Activated B cell treated with CpG ODN at 0.5 μM for 24 hours (primary cell): ENCODE measurements around the gene FAM174A. TPM values are rescaled to one million over a fixed set of nuclear protein-coding genes. Genes with fewer than 3 reads are reported as not detected.

Experiments
- ATAC-seq: fragments of 200-7000 bp; cut with Tn5 transposase; one replicate; pipeline ENCODE4 v1.10.0; 2021; ENCODE audit warnings: low read depth, mild to moderate bottlenecking, moderate library complexity
- CTCF ChIA-PET: fragments of 350-600 bp; sonication (Branson Sonifier 250); formaldehyde crosslinking; loops from one replicate; lab custom pipeline; 2021; ENCODE audit warnings: antibody characterized with exemption; lab: Charles Lee
- POLR2A ChIA-PET: fragments of 350-600 bp; sonication (Branson Sonifier 250); formaldehyde crosslinking; loops from one replicate; lab custom pipeline; 2021; ENCODE audit warnings: antibody characterized with exemption; lab: Charles Lee
- DNase-seq: peaks from one replicate; pipeline ENCODE4 v3.0.0; 2022
- H3K27ac Mint-ChIP-seq: one replicate; pipeline ENCODE4 v1.8.0; 2020; ENCODE audit warnings: mixed read lengths
- H3K27me3 Mint-ChIP-seq: one replicate; pipeline ENCODE4 v1.8.0; 2021; ENCODE audit warnings: mixed read lengths
- H3K36me3 Mint-ChIP-seq: one replicate; pipeline ENCODE4 v1.8.0; 2021; ENCODE audit warnings: low read depth, mixed read lengths
- H3K4me1 Mint-ChIP-seq: one replicate; pipeline ENCODE4 v1.8.0; 2021; ENCODE audit warnings: mixed read lengths
- H3K4me3 Mint-ChIP-seq: one replicate; pipeline ENCODE4 v1.8.0; 2020; ENCODE audit warnings: mild to moderate bottlenecking, mixed read lengths
- H3K9me3 Mint-ChIP-seq: one replicate; pipeline ENCODE4 v1.8.0; 2020; ENCODE audit warnings: mixed read lengths
- intact Hi-C: fragments of 100-400 bp; cut with micrococcal nuclease; formaldehyde crosslinking; loops from one replicate; pipeline ENCODE4 v1.15.1; 2024
- total RNA-seq: library from RNA; stranded (reverse); gene quantifications from 2 replicates; pipeline ENCODE4 v1.2.3, GENCODE V29; 2022
- TF ChIP-seq, protein P1 (sequence below): fragments of 200-600 bp; IDR thresholded peaks from one replicate; pipeline ENCODE4 v1.8.0; 2022; ENCODE audit warnings: antibody characterized with exemption, mild to moderate bottlenecking

The FAM174A gene
- total RNA-seq, 1 donor from 2014 or later = 5.2 TPM

DNA sequence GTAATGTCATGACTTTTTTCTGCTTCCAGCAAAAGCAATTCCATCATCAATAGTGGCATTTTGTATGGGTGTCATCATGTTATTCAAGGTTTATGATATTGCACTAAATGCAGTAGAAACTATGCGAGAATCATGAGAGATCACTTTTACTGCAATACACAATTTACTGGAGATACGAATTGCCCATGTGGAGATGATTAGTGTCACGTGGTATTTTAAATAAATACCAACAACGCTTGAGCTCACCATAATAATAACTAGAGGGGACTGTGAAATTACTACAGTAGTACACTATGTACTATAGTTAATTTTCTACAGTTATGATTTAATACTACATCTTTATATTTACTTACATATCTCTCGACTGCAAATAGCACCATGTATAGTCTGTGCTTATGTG is 49.7 kb downstream of the FAM174A start:
- peaks cover 19% of the 10 kb centered on the region for H3K36me3 Mint-ChIP-seq

DNA sequence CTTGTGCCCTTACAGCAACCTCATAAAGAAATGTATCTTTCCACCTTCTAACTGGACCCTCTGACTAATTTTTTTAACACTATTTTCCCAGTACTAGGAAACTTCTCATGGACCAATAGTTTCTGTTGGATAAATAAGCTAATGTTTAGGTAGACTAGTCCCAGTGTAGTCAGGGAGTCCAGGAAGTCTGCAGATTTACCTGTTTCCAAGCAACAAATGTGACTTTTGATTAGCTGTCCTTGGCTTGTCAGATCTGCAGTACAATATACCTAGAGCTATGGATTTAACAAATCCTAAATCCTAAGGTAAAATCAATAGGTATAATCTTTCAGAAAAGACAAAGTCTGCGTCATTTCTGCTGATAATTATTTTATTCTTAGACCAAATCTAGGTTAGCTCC is 55.7 kb downstream of the FAM174A start:
- no peak overlapping the region for H3K27ac Mint-ChIP-seq
- no peak for ATAC-seq
- intact Hi-C loops = no loop called here
- peaks cover 7% of the 10 kb centered on the region for H3K36me3 Mint-ChIP-seq
- H3K9me3 Mint-ChIP-seq = no peaks in the 10 kb centered on the region
- TF ChIP-seq, protein P1, sequence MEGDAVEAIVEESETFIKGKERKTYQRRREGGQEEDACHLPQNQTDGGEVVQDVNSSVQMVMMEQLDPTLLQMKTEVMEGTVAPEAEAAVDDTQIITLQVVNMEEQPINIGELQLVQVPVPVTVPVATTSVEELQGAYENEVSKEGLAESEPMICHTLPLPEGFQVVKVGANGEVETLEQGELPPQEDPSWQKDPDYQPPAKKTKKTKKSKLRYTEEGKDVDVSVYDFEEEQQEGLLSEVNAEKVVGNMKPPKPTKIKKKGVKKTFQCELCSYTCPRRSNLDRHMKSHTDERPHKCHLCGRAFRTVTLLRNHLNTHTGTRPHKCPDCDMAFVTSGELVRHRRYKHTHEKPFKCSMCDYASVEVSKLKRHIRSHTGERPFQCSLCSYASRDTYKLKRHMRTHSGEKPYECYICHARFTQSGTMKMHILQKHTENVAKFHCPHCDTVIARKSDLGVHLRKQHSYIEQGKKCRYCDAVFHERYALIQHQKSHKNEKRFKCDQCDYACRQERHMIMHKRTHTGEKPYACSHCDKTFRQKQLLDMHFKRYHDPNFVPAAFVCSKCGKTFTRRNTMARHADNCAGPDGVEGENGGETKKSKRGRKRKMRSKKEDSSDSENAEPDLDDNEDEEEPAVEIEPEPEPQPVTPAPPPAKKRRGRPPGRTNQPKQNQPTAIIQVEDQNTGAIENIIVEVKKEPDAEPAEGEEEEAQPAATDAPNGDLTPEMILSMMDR = no peak
- POLR2A ChIA-PET = no interaction called here
- no peak overlapping the region for H3K4me3 Mint-ChIP-seq
- no peaks in the 10 kb centered on the region for H3K4me1 Mint-ChIP-seq
- H3K27me3 Mint-ChIP-seq = no peaks in the 10 kb centered on the region
- DNase-seq = no peak
- CTCF ChIA-PET = no interaction called here

More for the DNA sequence above, 49.7 kb downstream of the FAM174A start:
- H3K9me3 Mint-ChIP-seq = no peaks in the 10 kb centered on the region
- no peak overlapping the region for H3K4me3 Mint-ChIP-seq
- H3K4me1 Mint-ChIP-seq = peaks cover 16% of the 10 kb centered on the region
- ChIA-PET CTCF (no interaction called here), POLR2A (no interaction called here)
- H3K27ac Mint-ChIP-seq = no peak overlapping the region
- TF ChIP-seq, protein P1 = no peak
- DNase-seq (no peak), ATAC-seq (no peak)
- intact Hi-C loops = loop anchor here (5.0 kb wide), 1 partner anchor 38 kb away; no protein-coding TSS in a partner anchor
- no peaks in the 10 kb centered on the region for H3K27me3 Mint-ChIP-seq

DNA sequence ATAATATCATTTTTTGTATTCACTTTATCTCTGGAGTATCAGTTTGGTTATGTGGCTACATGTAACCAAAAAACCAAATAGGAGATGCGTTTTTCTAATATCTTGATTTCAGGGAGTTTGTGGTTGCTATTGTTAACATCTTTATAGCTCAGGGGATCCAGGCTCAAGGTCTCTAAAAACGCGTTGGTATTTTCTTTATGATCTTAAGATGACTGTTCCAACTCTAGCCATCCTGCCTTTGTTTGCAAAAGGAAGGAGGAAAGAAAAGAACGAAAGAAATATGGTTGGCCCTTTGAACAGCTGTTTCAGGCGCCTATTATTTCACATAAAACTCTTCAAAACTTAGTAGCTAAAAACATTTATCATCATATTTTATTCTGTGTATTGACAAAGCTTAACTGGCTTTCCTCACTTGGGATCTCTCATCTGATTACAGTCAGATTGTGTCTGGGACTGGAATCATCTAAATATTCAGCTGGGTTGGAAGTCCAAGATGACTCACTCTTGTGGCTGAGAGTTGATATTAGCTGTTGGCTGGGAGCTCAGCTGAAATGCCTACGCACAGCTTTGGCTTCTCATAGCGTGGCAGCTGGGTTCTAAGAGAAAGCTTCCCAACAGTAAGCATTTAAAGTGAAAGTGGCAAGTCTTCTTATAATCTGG is 60.1 kb downstream of the FAM174A start:
- H3K36me3 Mint-ChIP-seq = no peaks in the 10 kb centered on the region
- peaks cover 3% of the 10 kb centered on the region for H3K27me3 Mint-ChIP-seq
- DNase-seq = no peak
- H3K27ac Mint-ChIP-seq = no peak overlapping the region
- no peak for ATAC-seq
- TF ChIP-seq, protein P1 = no peak
- ChIA-PET CTCF (no interaction called here), POLR2A (no interaction called here)
- H3K9me3 Mint-ChIP-seq = no peaks in the 10 kb centered on the region
- H3K4me1 Mint-ChIP-seq = no peaks in the 10 kb centered on the region
- no peak overlapping the region for H3K4me3 Mint-ChIP-seq
- intact Hi-C loops = no loop called here

DNA sequence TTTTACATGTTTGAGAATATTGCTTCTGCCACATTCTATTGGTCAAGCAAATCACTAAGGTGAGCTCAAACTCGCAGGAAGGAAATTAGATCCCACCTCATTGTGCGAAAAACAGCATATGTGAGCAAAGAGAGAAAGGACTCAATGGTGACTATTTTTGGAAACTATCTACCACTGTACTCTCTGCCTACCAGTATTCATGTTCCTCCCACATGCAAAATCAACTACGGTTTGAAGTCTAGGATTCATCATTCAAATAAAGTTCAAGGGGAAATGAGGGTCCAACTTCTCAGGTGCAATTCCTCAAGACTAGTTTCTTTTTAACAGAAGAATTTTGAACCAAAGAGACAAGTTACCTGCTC is 60.6 kb downstream of the FAM174A start:
- Mint-ChIP-seq H3K4me3 (no peak overlapping the region), H3K9me3 (no peaks in the 10 kb centered on the region), H3K36me3 (no peaks in the 10 kb centered on the region), H3K27me3 (peaks cover 6% of the 10 kb centered on the region), H3K27ac (no peak overlapping the region), H3K4me1 (no peaks in the 10 kb centered on the region)
- POLR2A ChIA-PET = no interaction called here
- ATAC-seq (no peak), DNase-seq (no peak)
- intact Hi-C loops = no loop called here
- TF ChIP-seq, protein P1 = no peak
- CTCF ChIA-PET = no interaction called here

DNA sequence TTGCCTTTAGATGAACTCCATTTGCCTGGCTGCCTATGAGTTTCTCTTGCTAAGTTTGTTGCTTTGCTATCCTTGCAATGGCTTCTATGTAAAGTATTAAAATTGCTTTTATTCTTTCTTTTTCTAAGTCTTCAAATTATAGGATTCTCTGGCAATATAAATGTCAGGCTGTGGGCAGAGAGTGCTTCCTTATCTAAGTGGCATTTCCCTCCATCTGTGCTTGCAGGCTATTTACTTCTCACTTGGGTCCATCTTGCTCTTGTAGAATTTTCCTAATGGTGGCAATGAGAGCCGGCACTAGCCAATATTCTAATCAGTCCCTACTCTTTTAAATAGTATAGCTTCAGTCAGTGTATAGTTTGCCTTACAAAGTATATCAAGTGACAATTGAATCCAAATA is 63.3 kb downstream of the FAM174A start:
- H3K4me3 Mint-ChIP-seq = no peak overlapping the region
- peaks cover 6% of the 10 kb centered on the region for H3K27me3 Mint-ChIP-seq
- no peak for DNase-seq
- no peak overlapping the region for H3K27ac Mint-ChIP-seq
- H3K9me3 Mint-ChIP-seq = no peaks in the 10 kb centered on the region
- CTCF ChIA-PET = no interaction called here
- TF ChIP-seq, protein P1 = no peak
- intact Hi-C loops = no loop called here
- no peaks in the 10 kb centered on the region for H3K4me1 Mint-ChIP-seq
- ATAC-seq = no peak
- no peaks in the 10 kb centered on the region for H3K36me3 Mint-ChIP-seq
- POLR2A ChIA-PET = no interaction called here
